ENCODE results near the gene ITIH5. TPM values are rescaled to one million over a fixed set of nuclear protein-coding genes. Genes with fewer than 3 reads are reported as not detected.

Gene ITIH5
- total RNA-seq, 1 experiment from 2014 or later = not detected

DNA sequence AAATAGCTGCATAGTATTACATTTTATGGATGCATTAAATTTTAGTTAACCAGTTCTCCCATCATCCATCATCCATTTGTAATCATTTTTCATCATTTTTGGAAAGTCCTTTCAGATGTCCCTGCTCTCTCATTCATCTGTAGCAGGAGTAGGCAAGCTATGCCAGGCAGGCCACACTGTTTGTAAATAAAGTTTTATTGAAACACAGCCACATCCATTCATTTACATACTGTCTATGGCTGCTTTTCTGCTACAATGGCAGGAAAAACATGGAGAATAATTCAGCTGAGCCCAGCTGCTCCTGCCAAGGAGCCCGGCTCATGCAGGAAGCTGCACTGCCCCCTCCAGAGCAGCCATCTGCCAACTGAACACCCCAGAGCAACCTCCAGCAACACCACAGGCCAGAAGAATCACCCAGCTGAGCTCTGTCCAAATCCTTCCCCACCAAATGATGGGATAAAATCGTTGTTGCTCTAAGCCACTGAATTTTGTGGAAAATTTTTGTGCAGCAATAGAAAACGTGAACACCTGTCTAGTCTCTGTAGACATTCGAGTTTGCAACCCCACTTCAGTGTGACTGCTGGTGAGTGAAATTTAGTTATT lies 19.6 kb downstream of the ITIH5 start:
- H3K27me3 Mint-ChIP-seq (ENCODE audit: insufficient read depth, unreplicated experiment) = peaks cover 9% of the 10 kb centered on the region
- no peaks in the 10 kb centered on the region for H3K9me3 Mint-ChIP-seq (ENCODE audit: unreplicated experiment)
- peaks cover 13% of the 10 kb centered on the region for H3K4me1 Mint-ChIP-seq (ENCODE audit: insufficient read depth, unreplicated experiment)
- intact Hi-C loops (cut with micrococcal nuclease) = no loop called here
- no peak overlapping the region for H3K27ac Mint-ChIP-seq (ENCODE audit: low read depth, unreplicated experiment)
- DNase-seq (ENCODE audit: unreplicated experiment) = no peak
- no peak overlapping the region for H3K4me3 Mint-ChIP-seq (ENCODE audit: unreplicated experiment)
- CTCF ChIA-PET = interaction anchor here (0.6 to 1.0 kb wide), 4 partner anchors 9 to 1000 kb away, joined by 3 to 4 read pairs (median 3); no protein-coding TSS in a partner anchor
- POLR2A ChIA-PET = no interaction called here
- H3K36me3 Mint-ChIP-seq (ENCODE audit: insufficient read depth, unreplicated experiment) = no peaks in the 10 kb centered on the region
- no peak for TF ChIP-seq CTCF (IDR thresholded peaks at IDR 0.05; ENCODE audit: unreplicated experiment)
- no TSS peak for BruUV-seq (replicated peaks)

GRCh38 chr10:7642491-7643011 lies 24.2 kb downstream of the ITIH5 start:
- no peak for TF ChIP-seq CTCF (IDR thresholded peaks at IDR 0.05; ENCODE audit: unreplicated experiment)
- POLR2A ChIA-PET = no interaction called here
- no peaks in the 10 kb centered on the region for H3K36me3 Mint-ChIP-seq (ENCODE audit: insufficient read depth, unreplicated experiment)
- intact Hi-C loops (cut with micrococcal nuclease) = no loop called here
- BruUV-seq (replicated peaks) = no TSS peak
- no peaks in the 10 kb centered on the region for H3K4me1 Mint-ChIP-seq (ENCODE audit: insufficient read depth, unreplicated experiment)
- no peak for DNase-seq (ENCODE audit: unreplicated experiment)
- CTCF ChIA-PET = no interaction called here
- H3K27ac Mint-ChIP-seq (ENCODE audit: low read depth, unreplicated experiment) = no peak overlapping the region
- H3K27me3 Mint-ChIP-seq (ENCODE audit: insufficient read depth, unreplicated experiment) = peaks cover 35% of the 10 kb centered on the region
- H3K4me3 Mint-ChIP-seq (ENCODE audit: unreplicated experiment) = no peak overlapping the region
- peaks cover 24% of the 10 kb centered on the region for H3K9me3 Mint-ChIP-seq (ENCODE audit: unreplicated experiment)

GRCh38 chr10:7635408-7636125 lies 31.2 kb downstream of the ITIH5 start:
- no TSS peak for BruUV-seq (replicated peaks)
- POLR2A ChIA-PET = interaction anchor here (0.7 to 0.9 kb wide), 3 partner anchors 22 to 147 kb away, joined by 3 read pairs; no protein-coding TSS in a partner anchor
- Mint-ChIP-seq H3K27ac (ENCODE audit: low read depth, unreplicated experiment) (no peak overlapping the region), H3K4me1 (ENCODE audit: insufficient read depth, unreplicated experiment) (no peaks in the 10 kb centered on the region), H3K9me3 (ENCODE audit: unreplicated experiment) (peaks cover 17% of the 10 kb centered on the region), H3K36me3 (ENCODE audit: insufficient read depth, unreplicated experiment) (no peaks in the 10 kb centered on the region), H3K27me3 (ENCODE audit: insufficient read depth, unreplicated experiment) (peaks cover 10% of the 10 kb centered on the region), H3K4me3 (ENCODE audit: unreplicated experiment) (no peak overlapping the region)
- no peak for TF ChIP-seq CTCF (IDR thresholded peaks at IDR 0.05; ENCODE audit: unreplicated experiment)
- CTCF ChIA-PET = interaction anchor here (0.9 to 1.2 kb wide), 2 partner anchors 9 to 52 kb away, joined by 3 to 4 read pairs; no protein-coding TSS in a partner anchor
- no peak for DNase-seq (ENCODE audit: unreplicated experiment)
- intact Hi-C loops (cut with micrococcal nuclease) = no loop called here

- TF ChIP-seq CTCF (IDR thresholded peaks at IDR 0.05; ENCODE audit: unreplicated experiment) = no peak
- no peaks in the 10 kb centered on the region for H3K27me3 Mint-ChIP-seq (ENCODE audit: insufficient read depth, unreplicated experiment)
- POLR2A ChIA-PET = interaction anchor here (0.8 kb wide), 1 partner anchor 61 kb away, joined by 4 read pairs; no protein-coding TSS in a partner anchor
Measured at GRCh38 chr10:7634142-7634894, 32.4 kb downstream of the ITIH5 start.

More at GRCh38 chr10:7634142-7634894, 32.4 kb downstream of the ITIH5 start:
- H3K27ac Mint-ChIP-seq (ENCODE audit: low read depth, unreplicated experiment) = no peak overlapping the region
- no peaks in the 10 kb centered on the region for H3K36me3 Mint-ChIP-seq (ENCODE audit: insufficient read depth, unreplicated experiment)
- DNase-seq (ENCODE audit: unreplicated experiment) = no peak
- no peak overlapping the region for H3K4me3 Mint-ChIP-seq (ENCODE audit: unreplicated experiment)
- no TSS peak for BruUV-seq (replicated peaks)
- intact Hi-C loops (cut with micrococcal nuclease) = no loop called here
- H3K4me1 Mint-ChIP-seq (ENCODE audit: insufficient read depth, unreplicated experiment) = no peaks in the 10 kb centered on the region
- CTCF ChIA-PET = interaction anchor here (0.6 kb wide), 1 partner anchor 1236 kb away, joined by 3 read pairs; no protein-coding TSS in a partner anchor
- H3K9me3 Mint-ChIP-seq (ENCODE audit: unreplicated experiment) = peaks cover 9% of the 10 kb centered on the region
